Amniotic stem cell (primary cell): ENCODE data around the gene C5orf15.

ENCODE experiments used
- DNase-seq: peaks from one replicate; lab custom pipeline; 2025; lab: John Stamatoyannopoulos, UW

Gene C5orf15

GRCh38 chr5:133921069-133921468 lies 47.4 kb downstream of the C5orf15 start:
- no peak for DNase-seq

- DNase-seq, result no peak
Measured at GRCh38 chr5:133919148-133920136, 49.0 kb downstream of the C5orf15 start.

GRCh38 chr5:133918731-133919130 lies 49.7 kb downstream of the C5orf15 start:
- no peak for DNase-seq

- no peak for DNase-seq
Measured at GRCh38 chr5:133918316-133918715, 50.1 kb downstream of the C5orf15 start.

- no peak for DNase-seq
Measured at GRCh38 chr5:133917785-133918184, 50.6 kb downstream of the C5orf15 start.

- no peak for DNase-seq
Measured at GRCh38 chr5:133916914-133917313, 51.5 kb downstream of the C5orf15 start.

- DNase-seq, result no peak
Measured at GRCh38 chr5:133916479-133916878, 51.9 kb downstream of the C5orf15 start.

- no peak for DNase-seq
Measured at GRCh38 chr5:133914434-133914833, 54.0 kb downstream of the C5orf15 start.

GRCh38 chr5:133913413-133914155 lies 54.8 kb downstream of the C5orf15 start:
- DNase-seq, result no peak

GRCh38 chr5:133912951-133913350 lies 55.5 kb downstream of the C5orf15 start:
- DNase-seq, result no peak

GRCh38 chr5:133910571-133910970 lies 57.9 kb downstream of the C5orf15 start:
- no peak for DNase-seq

GRCh38 chr5:133909603-133910002 lies 58.8 kb downstream of the C5orf15 start:
- DNase-seq, result no peak

- no peak for DNase-seq
Measured at GRCh38 chr5:133907075-133907474, 61.4 kb downstream of the C5orf15 start.

- DNase-seq, result no peak
Measured at GRCh38 chr5:133906303-133906702, 62.1 kb downstream of the C5orf15 start.
